Fibroblast of upper back skin (primary cell): ENCODE data around the gene GRPEL1.
A peak's percentile ranks its signal among the peaks of the same experiment; 100 is the strongest.
"Not testable (repeated sequence)": the region's sequence is repeated elsewhere in the genome, so short reads cannot be mapped to it uniquely, and the experiment has no call there.

Source experiments
- DNase-seq: peaks from one replicate; pipeline ENCODE4 v3.0.0-alpha.2; 2013

Gene GRPEL1

GRCh38 chr4:7089213-7089986 is 21.5 kb upstream of the GRPEL1 start:
- no peak for DNase-seq

GRCh38 chr4:7087036-7087435 is 19.2 kb upstream of the GRPEL1 start:
- DNase-seq = no peak

GRCh38 chr4:7086384-7086783 is 18.5 kb upstream of the GRPEL1 start:
- DNase-seq = no peak

- not testable (repeated sequence) for DNase-seq
Observed at GRCh38 chr4:7084564-7084961, 16.7 kb upstream of the GRPEL1 start.

GRCh38 chr4:7083597-7084563 is 16.0 kb upstream of the GRPEL1 start:
- DNase-seq = no peak

DNA sequence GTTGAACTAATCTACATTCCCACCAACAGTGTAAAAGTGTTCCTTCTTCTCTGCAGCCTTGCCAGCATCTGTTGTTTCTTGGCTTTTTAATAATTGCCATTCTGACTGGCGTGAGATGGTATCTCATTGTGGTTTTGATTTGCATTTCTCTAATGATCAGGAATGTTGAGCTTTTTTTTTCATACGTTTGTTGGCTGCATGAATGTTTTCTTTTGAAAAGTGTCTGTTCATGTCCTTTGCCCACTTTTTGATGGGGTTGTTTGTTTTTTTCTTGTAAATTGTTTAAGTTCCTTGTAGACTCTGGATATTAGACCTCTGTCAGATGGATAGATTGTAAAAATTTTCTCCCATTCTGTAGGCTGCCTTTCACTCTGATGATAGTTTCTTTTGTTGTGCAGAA is 12.0 kb upstream of the GRPEL1 start:
- not testable (repeated sequence) for DNase-seq

- not testable (repeated sequence) for DNase-seq
Observed at GRCh38 chr4:7079483-7079882, 11.6 kb upstream of the GRPEL1 start.

GRCh38 chr4:7078025-7078424 is 10.2 kb upstream of the GRPEL1 start:
- DNase-seq = no peak

DNA sequence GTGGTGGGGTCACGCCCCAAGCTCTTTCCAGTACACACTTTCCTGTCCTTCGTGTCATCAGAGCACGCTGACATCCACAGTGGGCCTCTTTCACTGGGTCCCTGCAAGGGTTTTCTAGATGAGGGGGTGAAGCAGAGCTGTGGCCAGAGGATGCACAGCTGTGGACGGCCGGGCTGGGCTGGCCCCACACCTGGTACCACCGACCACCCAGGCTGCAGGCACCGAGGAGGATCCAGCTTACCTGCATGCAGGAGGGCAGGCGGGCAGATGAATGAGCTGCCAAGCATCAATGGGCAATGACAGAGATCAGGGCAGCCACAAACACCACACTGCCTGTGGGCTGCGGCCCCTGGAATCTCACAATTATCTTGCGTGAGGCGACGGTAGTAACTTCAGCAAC is 9.5 kb upstream of the GRPEL1 start:
- DNase-seq = no peak

GRCh38 chr4:7076696-7077082 is 8.8 kb upstream of the GRPEL1 start:
- no peak for DNase-seq

- peak; percentile 14 for DNase-seq
Observed at GRCh38 chr4:7075962-7076695, 8.3 kb upstream of the GRPEL1 start.

DNA sequence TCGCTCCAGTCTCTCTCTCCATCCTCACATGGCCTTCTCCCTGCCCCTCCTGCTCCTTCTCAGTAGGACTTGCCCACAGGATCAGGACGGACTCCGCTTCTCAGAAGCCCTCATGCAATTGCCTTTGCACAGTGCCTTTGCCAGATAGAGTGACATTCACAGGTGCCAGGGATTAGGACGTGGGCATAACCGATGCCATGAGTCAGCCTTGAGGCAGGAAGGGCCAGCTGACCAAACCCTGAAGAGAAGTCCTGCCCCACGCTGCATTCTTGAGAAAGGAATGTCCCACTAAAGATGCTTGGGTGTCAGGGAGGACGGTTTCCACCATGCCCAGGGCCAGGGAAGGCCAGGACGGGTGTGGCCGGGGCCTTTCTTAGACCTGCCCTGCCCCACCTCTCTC is 6.6 kb upstream of the GRPEL1 start:
- no peak for DNase-seq

GRCh38 chr4:7073526-7074390 is 5.9 kb upstream of the GRPEL1 start:
- DNase-seq = peak; percentile 46

- no peak for DNase-seq
Observed at GRCh38 chr4:7073059-7073458, 5.2 kb upstream of the GRPEL1 start.

- DNase-seq = peak; percentile 57
Observed at GRCh38 chr4:7070729-7071511, 3.1 kb upstream of the GRPEL1 start.

DNA sequence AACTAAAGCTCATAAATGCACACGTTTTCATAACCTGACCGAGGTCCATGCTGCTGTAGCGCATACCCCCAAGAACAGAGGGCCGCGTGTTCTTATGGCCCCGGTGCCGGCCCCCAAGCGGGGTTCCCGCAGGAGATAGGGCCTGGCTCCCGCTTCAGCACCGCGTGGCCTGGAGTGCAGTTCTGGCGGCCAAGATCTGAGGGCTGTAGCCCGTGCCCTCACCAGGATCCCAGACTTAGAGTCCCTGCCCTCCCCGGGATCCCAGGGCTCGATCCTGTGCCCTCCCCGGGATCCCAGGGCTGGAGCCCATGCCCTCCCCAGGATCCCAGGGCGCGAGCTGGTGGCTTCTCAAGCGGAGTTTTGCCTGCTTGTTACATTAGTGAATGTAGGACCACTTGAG is 1.0 kb upstream of the GRPEL1 start:
- no peak for DNase-seq

DNA sequence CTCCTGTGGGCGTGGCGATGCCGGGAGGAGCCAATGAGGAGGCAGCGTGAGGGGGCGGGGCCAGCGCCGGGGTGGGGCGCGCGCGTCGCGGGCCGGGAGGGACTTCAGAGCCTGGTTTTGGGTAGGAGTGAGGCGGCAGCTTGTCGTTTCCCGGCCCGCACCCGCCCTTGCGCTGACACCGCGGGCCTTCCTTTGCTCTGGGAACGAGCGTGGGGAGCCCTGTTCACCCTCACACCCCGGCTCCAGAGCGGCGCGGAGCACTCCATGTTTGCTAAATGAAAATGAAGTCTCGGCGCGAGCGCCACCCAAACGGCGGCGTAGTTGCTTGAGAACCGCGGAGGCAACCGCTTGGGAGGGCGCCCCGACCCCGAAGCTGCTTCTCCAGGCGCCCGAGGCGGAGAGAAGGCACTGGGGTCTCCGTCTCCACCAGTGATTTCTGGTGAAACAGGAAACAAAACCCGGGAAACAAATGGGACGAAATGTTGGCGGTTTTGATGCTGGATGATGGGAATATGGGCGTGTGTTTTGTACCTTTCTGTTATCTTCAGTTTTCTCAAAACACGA is 497 bp upstream of the GRPEL1 start:
- DNase-seq = no peak

DNA sequence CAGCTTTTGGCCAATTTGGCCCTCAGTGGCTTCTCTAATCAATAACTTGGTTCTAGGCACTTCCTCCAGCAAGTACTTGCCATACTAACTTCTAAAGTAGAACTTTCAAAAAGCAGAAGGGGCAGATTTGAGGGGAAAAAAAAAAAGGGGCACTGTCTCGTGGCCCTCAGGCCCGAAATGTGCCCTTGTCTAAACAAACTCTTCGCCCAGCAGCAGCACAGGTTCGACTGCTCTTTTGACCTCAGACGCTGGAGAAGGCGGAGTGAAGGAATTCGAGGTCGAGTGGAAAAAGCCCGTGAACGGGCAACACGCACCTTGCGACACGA is 775 bp downstream of the GRPEL1 start:
- no peak for DNase-seq

DNA sequence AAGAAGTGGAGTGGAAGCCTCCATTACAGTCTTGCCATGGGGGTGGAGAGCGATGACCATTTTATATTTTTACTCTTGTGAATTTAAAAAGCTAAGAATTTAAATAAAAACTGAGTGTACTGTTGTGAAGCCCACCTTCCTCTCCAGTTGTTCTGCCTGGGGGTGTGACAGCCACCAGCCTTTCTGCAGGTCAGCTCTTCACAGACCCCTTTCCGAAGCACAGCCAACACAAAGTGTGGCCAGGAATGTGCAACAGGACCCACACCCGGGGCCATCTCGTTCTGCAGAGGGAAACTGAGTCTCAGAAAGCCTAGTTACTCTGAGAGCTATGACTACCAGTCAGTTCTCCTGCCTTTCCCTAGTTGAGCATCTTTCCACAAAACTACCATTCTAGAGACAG is 1.4 kb downstream of the GRPEL1 start:
- DNase-seq = no peak

- DNase-seq = no peak
Observed at GRCh38 chr4:7066006-7066405, 1.9 kb downstream of the GRPEL1 start.

- DNase-seq = no peak
Observed at GRCh38 chr4:7063362-7063761, 4.5 kb downstream of the GRPEL1 start.
